ENCODE measurements around the gene DNAL1.

The DNAL1 gene

DNA sequence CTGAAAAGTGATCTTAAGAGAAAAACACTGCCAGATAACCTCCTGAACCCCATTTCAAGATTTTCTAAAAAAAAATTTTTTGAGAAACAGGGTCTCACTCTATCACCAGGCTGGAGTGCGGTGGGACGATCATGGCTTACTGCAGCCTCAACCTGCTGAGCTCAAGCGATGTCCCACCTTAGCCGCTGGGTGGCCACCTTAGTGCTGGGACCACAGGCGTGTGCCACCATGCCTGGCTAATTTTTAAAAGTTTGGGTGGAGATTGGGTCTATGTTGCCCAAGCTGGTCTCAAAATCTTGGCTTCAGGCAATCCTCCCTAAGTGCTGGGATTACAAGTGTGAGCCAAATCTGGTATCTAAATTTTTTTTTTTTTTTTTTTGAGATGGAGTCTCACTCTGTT lies 66.0 kb downstream of the DNAL1 start:
- no peak for DNase-seq

DNA sequence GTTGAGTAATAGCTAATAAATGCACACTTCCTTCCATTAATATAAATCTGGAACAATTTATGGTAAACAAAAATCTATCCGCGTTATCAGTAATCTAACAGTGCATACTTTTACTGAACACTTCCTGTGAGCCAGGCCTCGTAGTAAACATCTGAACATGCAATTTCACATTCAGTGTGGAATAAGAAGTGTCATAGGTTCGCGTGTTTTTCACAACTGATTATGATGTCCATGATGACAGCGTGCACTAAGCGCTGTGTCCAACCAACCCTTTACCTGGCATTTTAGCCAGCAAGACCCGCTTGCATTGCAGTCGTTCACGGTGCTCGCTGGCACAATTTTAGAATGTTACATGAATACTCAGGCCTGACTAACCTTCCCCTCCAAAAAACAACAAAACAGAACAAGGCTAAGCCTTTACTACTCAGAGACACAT lies 67.3 kb downstream of the DNAL1 start:
- no peak for DNase-seq

DNA sequence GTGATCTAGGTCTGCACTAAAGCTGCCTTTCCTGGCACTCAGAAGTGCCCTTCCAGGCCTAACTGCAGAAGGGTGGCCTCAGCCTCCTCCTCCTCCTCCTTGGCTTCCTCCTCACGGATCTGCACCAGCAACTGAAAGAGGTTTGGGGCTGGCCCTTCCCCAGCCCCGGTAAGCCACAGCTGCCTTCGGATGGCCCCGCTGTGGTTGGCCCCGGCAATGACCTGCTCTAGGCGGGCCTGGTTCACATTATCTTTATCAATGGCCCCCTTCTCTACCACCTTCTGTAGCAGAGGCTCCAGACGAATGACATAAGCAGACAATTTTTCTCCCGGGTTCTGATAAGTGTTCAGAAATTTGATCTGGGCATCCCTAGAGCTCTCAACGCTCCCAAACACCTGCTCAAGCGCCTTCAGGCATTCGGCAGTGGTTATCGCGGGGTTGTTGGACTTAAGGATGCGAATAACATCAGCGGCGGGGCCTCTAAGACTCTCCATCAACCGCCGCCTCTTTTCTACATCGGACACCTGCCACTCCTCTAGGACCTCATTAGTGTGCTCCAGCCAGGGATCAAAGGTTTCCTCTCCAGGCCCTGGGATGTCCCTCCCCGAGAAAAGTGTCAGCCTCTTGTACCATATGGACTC lies 67.9 kb downstream of the DNAL1 start:
- DNase-seq, result peak; percentile 28

DNA sequence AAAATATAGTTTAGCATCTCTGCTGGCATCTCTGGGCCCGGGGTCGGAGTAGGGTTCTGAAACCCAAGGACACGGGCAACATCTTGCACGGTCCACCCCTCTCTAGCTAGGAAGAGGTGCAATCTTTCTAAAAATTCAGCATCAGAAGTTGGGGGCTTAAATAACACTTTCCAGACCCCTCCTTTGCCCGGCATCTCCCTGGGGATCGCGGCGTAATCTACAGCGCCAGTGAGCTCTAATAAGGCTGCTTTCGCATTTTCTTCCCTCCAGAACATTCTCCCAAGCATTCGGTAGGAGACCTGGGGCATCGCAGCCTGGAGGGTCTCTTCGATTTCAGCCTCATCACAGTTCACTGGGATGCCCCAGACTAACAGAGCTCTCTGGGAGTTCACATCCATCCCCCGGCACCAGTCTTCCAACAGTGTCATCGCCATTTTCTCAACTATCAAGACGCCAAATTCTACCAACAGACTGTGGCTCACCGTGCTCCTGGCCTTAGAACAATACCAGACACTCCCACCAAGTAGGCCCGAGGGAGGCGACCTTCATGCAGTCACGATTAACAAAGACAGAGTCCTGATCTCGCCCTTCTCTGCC lies 68.5 kb downstream of the DNAL1 start:
- DNase-seq, result no peak

DNA sequence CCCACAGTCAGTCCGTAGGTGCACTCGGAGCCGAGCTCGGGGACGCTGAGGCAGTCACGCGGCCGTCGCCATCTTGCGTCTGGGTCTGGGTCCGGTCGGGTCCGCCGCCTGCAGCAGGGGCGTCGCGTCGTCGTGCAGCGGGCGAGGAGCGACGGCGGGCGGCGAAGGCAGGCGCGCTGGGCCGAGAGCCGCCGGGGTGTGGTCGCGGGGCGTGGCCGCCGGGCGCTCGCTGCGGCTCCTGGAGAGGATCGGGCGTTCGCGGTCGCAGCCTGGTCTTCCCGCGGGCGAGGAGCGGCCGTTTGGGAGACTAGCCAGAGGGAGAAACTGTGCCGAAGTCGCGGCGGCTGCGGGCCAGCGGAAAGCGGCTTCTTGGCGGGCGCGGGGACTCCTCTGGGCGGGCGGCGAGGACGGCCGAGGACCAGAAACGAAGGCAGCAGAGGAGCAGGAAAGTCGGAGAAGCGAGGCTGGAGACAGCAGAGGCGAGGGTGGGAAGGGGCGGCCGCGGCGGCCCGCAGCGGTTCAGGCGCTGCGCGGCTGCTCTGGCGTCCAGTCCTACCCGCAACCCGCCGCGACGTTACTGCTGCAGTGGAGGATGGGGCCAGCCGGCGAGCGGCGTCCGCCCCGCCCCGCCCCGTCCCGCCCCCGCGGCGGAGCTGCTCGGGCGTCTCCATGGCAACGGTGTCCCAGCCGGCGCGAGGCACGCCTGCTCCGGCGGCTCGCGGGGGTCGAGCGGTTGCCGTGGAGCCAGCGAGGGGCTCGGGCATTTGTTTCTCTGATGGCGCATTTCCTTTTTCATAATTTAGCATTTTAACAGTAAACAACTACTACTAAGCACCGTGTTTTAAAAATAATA lies 69.2 kb downstream of the DNAL1 start, which contains the start of gene PNMA1:
Gene PNMA1, minus strand, starts transcription at position 582 of the 853 bp plus-strand sequence. CDS start 745 bp downstream, outside the sequence.
- DNase-seq, result peak; percentile 89

DNA sequence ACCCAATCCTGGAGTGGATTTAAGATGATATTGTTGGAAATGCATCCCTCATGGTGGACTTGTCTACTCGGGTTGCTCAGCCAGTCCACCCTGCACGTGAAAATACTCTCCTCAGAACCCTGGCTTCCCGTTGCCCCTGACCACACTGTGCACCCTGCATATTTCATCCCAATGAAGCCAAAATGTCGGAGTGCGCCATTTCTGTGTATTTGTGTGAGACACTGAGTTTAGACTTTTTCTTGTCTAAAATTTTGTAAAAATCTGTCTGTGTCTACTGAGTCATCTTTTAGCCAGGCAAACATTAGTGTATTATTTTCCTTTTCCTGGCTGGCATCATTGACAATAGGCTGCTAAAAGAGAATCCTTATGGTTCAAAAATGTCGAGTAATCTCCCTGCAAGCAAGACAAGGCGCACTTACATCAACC lies 69.9 kb downstream of the DNAL1 start:
- DNase-seq, result peak; percentile 67

DNA sequence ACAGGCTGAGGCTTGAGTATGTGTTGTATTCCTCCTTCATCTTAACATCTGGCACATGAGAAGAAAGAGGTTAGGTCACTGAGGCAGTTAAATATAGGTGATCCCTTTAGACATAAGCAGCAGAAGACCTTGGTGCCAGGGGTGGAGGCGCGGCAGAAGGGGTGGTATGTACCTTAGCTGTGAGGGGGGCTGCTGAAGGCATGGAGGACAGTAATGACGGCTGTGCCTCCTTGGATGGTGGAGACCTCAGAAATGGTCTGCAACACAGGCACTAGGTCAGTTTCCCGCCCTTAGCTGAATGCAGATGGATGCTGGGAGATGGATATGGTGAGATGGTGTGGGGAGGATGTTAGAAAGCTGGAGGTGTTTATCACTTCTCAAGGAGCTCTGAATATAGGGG lies 70.9 kb downstream of the DNAL1 start:
- no peak for DNase-seq

DNA sequence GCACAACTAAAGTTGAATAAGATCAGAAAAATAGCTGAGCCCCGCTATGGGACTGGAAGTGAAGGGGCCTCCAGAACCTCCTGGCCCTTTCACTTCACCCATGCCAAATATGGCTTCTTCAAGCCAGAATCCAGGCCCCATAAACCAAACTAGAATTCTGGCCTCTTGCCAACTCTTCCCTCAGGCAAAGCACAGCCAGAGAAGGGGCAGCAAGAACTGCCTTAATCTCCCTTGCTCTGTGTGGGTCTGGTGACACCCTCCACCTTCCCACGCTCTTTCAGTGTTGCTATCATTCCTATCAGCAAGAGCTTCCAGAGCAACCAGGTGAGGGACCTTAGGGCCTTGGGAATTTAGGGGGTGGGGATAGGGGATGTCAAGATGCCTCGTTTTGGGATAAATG lies 72.5 kb downstream of the DNAL1 start:
- peak; percentile 7 for DNase-seq

DNA sequence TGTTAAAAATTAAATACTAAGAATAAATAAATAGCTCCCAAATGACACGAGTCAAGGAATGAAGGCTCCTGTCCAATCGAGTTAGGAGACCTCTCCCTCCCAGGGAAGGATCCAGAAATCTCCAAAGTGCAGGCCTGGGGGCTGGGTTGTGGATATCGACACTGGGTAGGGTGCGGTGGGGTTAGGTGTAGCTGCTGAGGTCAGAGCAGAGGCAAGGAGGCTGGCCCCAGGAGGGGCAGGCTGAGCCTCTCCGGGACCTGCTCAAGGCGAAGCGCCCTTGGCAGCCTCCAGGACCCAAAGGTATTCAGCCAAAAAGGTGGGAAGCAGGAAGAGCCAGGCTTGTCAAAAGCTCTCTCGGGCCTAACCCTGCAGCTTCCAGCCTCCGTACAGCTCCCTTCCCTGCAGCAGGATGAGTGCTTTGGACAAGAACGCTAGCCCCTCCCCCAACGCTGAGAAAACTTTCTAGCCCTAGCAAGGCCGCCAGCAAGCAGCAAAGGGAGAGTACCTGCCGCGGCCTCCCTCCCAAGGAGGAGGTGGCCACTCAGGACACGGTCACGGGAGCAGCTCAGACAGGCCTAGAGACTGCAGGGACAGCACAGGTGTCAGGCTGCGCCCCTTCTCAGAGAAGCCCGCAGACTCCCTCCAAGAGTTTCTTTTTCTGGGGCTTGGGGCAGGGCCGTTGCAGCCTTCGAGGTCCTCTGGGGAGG lies 73.1 kb downstream of the DNAL1 start:
- DNase-seq, result no peak

DNA sequence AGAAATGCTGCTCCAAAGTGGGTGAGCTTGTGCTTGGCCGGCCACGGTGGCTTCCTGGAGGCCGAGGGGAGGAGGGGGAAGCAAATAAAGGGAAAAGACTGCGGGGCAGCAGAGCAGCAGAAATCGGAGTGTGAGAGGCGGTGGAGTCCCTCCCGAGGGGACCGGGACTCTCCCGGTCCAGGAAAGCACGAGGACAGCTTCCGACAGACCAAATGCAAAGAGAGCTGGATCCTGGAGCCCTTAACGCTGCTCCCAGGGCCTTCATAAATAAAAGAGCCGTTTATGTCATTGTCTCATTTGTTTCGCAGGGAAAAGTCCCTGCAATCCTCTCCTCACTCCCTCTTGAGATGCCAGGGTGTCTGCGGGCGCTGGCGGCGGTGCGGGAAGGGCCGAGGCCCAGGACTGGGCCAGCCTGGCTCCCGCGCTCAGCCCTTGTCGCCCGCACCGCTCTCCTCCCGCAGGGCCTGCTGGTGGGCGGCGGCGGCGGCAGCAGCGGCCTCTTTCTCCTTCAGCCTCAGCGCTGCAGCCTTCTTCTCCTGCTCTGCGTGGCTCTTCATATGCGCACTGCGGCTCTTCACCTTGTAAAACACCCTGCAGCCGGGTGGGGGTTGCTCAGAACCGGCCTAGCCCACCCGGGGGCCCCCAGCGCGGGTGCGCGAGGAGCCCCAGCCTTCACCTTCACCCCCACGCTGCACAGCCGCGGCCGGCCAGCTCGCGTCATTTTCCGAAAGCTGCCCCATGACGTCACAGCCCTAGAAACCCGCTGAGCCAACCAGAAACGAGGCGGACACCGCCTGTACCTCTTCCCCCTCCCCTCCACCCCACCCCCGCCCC lies 73.8 kb downstream of the DNAL1 start:
- no peak for DNase-seq

DNA sequence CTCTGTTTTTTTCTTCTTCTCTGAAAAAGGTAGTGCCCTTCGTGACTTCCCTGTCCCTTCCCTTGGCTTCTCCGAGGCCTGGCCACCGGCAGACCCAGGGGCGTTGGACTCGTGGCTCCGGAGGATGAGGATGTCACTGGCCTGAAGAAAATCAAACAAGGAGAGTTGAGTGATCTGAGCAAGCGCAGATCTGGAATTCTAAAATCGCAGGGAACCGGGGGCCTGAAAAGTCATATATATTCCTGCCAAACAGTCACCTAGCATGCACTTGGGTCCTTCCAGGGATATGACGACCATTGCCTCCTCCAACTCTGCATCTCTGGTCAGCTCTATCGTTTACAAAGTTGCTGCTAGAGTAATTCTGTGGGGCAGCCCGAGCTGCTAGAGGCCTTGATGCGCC lies 74.6 kb downstream of the DNAL1 start:
- no peak for DNase-seq

DNA sequence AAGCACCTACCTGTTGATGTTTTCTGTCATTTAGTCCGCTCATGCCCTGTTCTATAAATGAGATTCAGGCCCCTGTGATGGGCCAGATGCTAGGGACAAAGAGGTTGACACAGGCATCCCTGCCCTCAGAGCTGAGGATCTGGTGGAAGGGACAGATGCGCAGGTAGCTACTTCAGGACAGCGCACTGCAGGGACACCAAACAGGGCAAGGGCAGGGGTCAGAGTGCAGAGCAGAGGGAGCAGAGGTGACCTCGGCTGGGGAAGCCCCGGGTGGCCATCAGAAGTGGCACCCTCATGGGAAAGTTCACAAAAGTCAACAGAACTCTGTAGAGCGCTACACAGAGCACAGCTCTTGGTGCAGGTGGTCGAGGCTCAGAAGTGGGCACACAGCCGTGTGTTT lies 75.0 kb downstream of the DNAL1 start:
- no peak for DNase-seq

DNA sequence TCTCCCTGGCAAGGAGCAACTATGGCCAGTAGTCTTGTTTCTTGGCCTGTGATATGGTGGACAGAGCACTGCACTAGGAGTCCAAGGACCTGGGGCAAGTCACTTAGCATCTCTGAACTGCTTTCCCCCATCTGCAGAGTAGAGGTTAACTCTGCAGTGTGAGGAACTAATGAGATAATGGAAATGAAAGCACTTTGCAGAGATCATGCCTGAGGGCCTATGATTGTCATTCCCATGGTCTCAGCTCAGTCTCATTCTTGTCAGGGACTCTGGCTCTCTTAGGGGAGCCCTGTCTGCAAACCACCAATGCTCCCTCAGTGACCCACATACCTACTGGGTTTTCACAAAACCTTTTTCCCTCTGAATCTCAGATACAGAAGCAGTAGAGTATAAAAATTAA lies 75.8 kb downstream of the DNAL1 start:
- DNase-seq, result no peak

DNA sequence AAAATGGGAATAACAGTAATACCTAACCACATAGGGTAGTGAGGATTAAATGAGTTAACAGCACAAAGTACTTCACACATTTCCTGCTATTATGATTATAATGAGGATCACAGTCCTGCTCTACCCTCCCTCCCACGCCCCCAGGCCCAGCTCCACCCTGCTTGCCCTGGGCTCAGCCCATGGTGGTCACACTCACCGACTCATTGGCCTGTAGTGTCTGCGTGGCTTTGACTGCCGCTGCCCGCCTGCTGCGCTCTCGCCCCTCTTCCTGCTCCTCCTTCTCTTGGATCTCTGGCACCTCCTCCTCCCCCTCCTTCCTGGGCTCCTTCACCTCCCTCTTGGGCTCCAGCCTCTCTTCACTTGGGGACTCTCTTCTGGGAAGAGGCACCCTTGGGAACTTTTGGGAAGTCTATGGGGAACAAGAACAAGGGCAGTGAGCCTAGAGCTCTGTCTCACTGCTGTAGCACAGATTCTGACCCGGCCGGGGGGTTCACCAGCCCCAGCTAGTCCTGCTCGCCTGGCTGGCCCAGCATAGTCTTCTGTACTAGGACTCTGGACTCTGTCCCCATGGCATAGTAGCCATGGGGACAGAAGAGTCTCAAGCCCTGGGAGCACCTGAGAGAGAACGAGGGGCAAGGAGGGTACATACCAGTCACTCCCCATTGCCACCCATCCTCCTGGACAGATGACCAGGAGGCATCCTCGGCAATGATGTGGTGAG lies 76.5 kb downstream of the DNAL1 start:
- DNase-seq, result no peak

DNA sequence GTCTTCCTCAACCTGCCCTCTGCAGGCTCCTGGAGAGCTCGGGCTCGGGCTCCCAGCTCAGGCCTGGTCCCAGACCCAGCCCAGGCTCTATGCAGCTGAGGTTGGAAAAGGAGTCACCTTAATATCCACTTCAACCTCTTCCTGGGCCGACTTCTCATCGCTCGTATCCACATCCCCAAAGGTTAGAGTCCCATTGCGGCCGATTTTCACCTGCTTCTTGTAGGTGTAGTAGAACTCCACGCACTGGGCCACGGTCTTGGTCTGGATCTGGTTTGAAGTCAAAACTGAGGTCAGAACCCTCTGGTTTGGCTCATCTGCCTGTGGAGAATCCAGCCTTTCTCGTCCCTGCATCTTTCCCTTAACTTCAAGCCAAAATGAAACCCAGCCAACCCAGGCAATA lies 77.8 kb downstream of the DNAL1 start:
- DNase-seq, result no peak

DNA sequence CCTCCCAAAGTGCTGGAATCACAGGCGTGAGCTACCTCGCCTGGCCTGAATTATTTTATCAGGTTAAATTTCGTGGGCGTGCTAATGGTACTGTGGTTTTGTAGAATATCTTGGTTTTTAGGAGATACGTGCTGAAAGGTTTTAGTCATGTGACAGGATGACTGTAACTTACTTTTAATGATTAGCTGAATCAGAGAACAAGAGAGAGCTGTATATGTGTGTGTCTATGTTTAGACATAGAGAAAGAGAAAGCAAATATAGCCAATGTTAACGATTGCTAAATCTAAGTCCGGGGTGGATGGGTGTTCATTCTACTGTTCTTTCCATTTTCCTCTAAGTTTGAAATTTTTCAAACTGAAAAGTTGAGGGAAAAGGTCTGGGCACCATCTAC lies 78.6 kb downstream of the DNAL1 start:
- no peak for DNase-seq

DNA sequence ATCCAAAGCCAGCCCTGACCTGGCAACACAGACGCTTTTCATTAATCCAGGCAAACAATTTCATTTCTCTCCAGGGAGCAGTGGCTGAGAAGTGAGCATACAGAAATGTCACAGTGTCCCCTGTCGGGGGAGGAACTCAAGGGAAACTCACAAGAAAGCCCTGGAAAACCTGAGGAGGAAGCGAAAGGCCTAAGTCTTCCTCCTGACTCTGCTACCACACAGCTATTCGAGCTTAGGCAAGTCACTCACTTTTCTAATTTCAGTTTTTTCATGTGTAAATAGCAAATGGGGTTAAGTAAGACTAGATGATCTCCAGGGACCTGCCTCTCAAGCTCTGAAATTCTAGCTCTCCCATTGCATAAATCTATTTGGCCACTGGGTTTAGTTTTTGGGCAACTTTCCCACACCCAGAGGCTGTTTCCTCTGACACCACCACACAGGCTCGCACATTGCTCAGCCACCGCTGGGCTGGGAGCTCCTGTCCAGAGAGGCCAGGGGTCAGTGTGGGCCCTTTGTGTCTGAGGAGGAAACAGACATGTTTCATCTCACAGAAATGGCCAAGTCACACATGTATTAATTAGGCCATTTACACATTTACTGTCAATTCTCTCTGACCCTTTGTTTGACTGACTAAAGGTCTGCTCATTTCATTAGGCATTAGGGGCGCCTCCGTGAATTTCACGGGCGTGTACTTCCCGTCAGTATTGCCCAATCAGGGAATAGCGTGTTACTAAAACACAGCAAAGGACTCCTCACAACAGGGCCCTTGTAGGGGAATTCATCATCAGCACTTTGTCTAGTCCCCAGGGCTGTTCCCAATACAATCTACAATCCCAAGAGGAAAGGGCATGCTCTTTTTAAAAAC lies 79.2 kb downstream of the DNAL1 start:
- DNase-seq, result no peak

DNA sequence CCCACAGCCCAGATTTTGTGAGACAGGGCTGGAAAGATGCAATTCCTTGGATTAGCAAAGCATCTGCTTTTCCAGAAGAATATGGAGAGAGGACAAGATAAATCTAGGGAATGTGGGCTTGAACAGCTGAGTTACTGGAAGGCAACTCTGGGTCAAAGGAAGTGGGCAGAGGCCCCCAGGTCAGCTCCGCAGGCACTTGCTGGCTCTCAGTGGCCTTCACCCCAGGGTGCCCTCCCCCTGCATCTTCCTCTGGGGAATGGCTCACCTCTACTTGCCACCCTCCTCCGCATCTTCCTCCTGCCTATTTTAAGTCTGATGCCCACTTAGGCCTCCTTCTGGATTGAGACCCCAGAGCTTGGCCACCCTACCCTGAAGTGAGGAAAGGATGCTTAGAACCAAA lies 79.9 kb downstream of the DNAL1 start:
- DNase-seq, result no peak

DNA sequence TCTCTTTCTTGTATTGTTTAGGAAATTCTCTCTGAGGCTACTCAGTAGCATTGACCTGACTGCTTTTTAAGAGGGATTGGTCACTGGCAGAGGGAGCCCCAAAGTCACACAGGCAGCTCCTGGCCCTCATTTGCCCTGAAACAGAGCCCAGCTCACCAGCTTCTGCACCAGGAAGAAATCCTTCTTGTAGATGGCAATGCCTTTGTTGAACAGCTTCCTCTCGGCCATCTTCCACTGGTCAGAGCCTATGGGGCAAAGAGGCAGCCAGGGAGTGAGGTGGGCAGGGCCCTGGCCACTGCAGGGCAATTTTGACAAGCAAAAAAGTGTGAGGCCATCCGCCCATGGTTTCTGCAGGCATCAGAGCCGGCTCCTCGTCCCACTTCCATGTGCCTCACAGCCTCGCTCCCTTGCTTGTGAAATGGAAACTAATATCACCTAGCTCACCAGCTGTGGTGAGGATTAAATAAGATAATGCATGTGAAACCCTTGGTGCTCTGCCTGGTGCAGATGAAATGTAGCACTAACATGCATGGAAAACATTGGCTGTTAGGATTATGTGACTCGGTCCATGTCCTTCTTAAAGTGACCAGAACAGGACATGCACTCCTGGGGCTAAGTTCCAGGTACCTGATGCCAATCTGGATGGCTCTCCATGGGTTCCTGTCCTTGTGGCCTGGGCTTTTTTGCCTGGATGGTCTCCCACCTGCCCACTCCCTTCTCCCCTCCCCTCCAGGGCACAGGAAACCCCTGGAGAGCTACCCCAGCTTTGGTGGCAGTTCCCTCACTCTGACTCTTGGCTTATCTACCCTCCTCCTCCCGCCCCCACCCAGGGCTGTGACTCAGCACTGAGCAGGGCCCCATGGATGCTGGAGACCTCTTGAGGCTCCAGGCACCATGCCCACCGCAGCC lies 80.6 kb downstream of the DNAL1 start:
- DNase-seq, result no peak
